ENCODE results near the gene EIF1B.

- TF ChIP-seq CTCF (IDR thresholded peaks at IDR 0.05) (no peak), POLR2A (IDR thresholded peaks at IDR 0.05) (no peak), EP300 (IDR thresholded peaks at IDR 0.05; ENCODE audit: low read depth) (no peak)
Measured at GRCh38 chr3:40355410-40355809, 45.9 kb downstream of the EIF1B start.

Data from transverse colon (tissue), 3 donors.